IMR-90 (cell line): ENCODE data around the gene APCDD1L. TPM values are rescaled to one million over a fixed set of nuclear protein-coding genes. Genes with fewer than 3 reads are reported as not detected.

Experiments used
- ATAC-seq: fragments of 200-7000 bp; cut with Tn5 transposase; 2 replicates; pipeline ENCODE4 v1.9.1; 2020; ENCODE audit warnings: low read depth, mild to moderate bottlenecking, moderate library complexity
- BruUV-seq: library from RNA; stranded (reverse); fragments of 400-500 nt; replicated peaks from 2 replicates; lab custom pipeline; 2021; lab: Mats Ljungman, UMichigan
- CTCF ChIA-PET: fragments of 300-600 bp; formaldehyde crosslinking; extraction: SDS; loops from one replicate; lab custom pipeline; 2021; ENCODE audit warnings: antibody characterized with exemption; lab: Yijun Ruan, JAX
- POLR2A ChIA-PET: fragments of 300-600 bp; sonication (Branson Sonifier 250); formaldehyde crosslinking; loops from one replicate; lab custom pipeline; 2022; ENCODE audit warnings: antibody characterized with exemption; ENCODE audit not compliant: unreplicated experiment; lab: Charles Lee
- DNase-seq: peaks from one replicate; pipeline ENCODE4 v3.0.0; 2013
- H2AFZ ChIP-seq: replicated peaks from 2 replicates; pipeline ENCODE3; 2013; ENCODE audit warnings: low read length, mild to moderate bottlenecking; ENCODE audit not compliant: poor library complexity
- H2AK5ac ChIP-seq: 2 replicates; pipeline ENCODE4 v1.6.1; 2013; ENCODE audit warnings: low read depth, low read length, inconsistent platforms
- H2AK9ac ChIP-seq: replicated peaks from 2 replicates; pipeline ENCODE3; 2013; ENCODE audit warnings: mild to moderate bottlenecking, low read depth, low read length, moderate library complexity; ENCODE audit not compliant: poor library complexity
- H2BK120ac ChIP-seq: 2 replicates; pipeline ENCODE4 v1.6.1; 2013; ENCODE audit warnings: low read depth, low read length, inconsistent platforms
- H2BK15ac ChIP-seq: 3 replicates; pipeline ENCODE4 v1.6.1; 2013; ENCODE audit warnings: low read depth, low read length, inconsistent platforms
- H2BK20ac ChIP-seq: 2 replicates; pipeline ENCODE4 v1.6.1; 2013; ENCODE audit warnings: low read depth, mild to moderate bottlenecking, inconsistent platforms, low read length, moderate library complexity
- H2BK5ac ChIP-seq: 2 replicates; pipeline ENCODE4 v1.6.1; 2013; ENCODE audit warnings: mild to moderate bottlenecking, low read depth, low read length, inconsistent platforms; ENCODE audit not compliant: poor library complexity, severe bottlenecking
- H3K14ac ChIP-seq: replicated peaks from 2 replicates; pipeline ENCODE4 v1.6.1; 2013; ENCODE audit warnings: low read depth, low read length, inconsistent platforms
- H3K18ac ChIP-seq: 2 replicates; pipeline ENCODE4 v1.6.1; 2013; ENCODE audit warnings: low read depth, low read length, control low read depth
- H3K23ac ChIP-seq: 2 replicates; pipeline ENCODE4 v1.6.1; 2013; ENCODE audit warnings: low read depth, low read length, inconsistent platforms
- H3K27ac ChIP-seq: 2 replicates; pipeline ENCODE4 v1.5.1; 2013; ENCODE audit warnings: mild to moderate bottlenecking, control low read depth, low read length; ENCODE audit not compliant: insufficient read depth
- H3K27me3 ChIP-seq: 2 replicates; pipeline ENCODE4 v1.6.1; 2013; ENCODE audit warnings: low read length; ENCODE audit not compliant: control insufficient read depth, insufficient read depth
- H3K36me3 ChIP-seq: 2 replicates; pipeline ENCODE4 v1.6.1; 2013; ENCODE audit warnings: low read length, mixed read lengths; ENCODE audit not compliant: control insufficient read depth, insufficient read depth
- H3K4ac ChIP-seq: 2 replicates; pipeline ENCODE4 v1.6.1; 2013; ENCODE audit warnings: low read depth, low read length, inconsistent platforms
- H3K4me1 ChIP-seq: 2 replicates; pipeline ENCODE4 v1.6.1; 2013; ENCODE audit warnings: low read length, mixed read lengths; ENCODE audit not compliant: control insufficient read depth, insufficient read depth
- H3K4me2 ChIP-seq: 2 replicates; pipeline ENCODE4 v1.6.1; 2013; ENCODE audit warnings: low read depth, mild to moderate bottlenecking, control low read depth, low read length, moderate library complexity
- H3K4me3 ChIP-seq: 2 replicates; pipeline ENCODE4 v1.5.1; 2013; ENCODE audit warnings: low read depth, mild to moderate bottlenecking, control low read depth, low read length, moderate library complexity; ENCODE audit not compliant: insufficient read depth
- H3K56ac ChIP-seq: 2 replicates; pipeline ENCODE4 v1.6.1; 2013; ENCODE audit warnings: low read length, inconsistent platforms; ENCODE audit not compliant: insufficient read depth; ENCODE audit errors: extremely low read depth
- H3K79me1 ChIP-seq, 2 experiments: 2 replicates each; pipeline ENCODE4 v1.6.1; 2013; ENCODE audit warnings: low read length in 2 of 2, inconsistent platforms in 1 of 2, low read depth in 1 of 2
- H3K9ac ChIP-seq: 2 replicates; pipeline ENCODE4 v1.6.1; 2013; ENCODE audit warnings: low read depth, low read length, control low read depth
- H3K9me1 ChIP-seq: 2 replicates; pipeline ENCODE4 v1.6.1; 2013; ENCODE audit warnings: low read length, inconsistent platforms; ENCODE audit not compliant: insufficient read depth
- H3K9me3 ChIP-seq: 2 replicates; pipeline ENCODE4 v1.6.1; 2013; ENCODE audit warnings: low read length; ENCODE audit not compliant: control insufficient read depth, insufficient read depth
- H4K20me1 ChIP-seq: 2 replicates; pipeline ENCODE4 v1.6.1; 2013; ENCODE audit warnings: low read length, inconsistent platforms; ENCODE audit not compliant: insufficient read depth
- H4K5ac ChIP-seq: 2 replicates; pipeline ENCODE4 v1.6.1; 2013; ENCODE audit warnings: mild to moderate bottlenecking, low read depth, low read length, control low read depth
- H4K8ac ChIP-seq, 2 experiments: 2 replicates each; pipeline ENCODE4 v1.6.1; 2013; ENCODE audit warnings: low read depth in 2 of 2, low read length in 2 of 2, control low read depth in 1 of 2, inconsistent platforms in 1 of 2
- H4K91ac ChIP-seq: 2 replicates; pipeline ENCODE4 v1.6.1; 2013; ENCODE audit warnings: low read depth, low read length, inconsistent platforms; ENCODE audit not compliant: insufficient read depth
- CHD1 ChIP-seq: IDR thresholded peaks from 2 replicates; pipeline ENCODE4 v1.6.1; 2012; ENCODE audit warnings: low read depth, low read length, improper control_type of control experiment
- CTCF ChIP-seq: conservative IDR thresholded peaks from 2 replicates; pipeline ENCODE4 v1.5.1; 2012; ENCODE audit warnings: mild to moderate bottlenecking, low read depth, low read length, improper control_type of control experiment
- ELK1 ChIP-seq: fragments of 150-350 bp; IDR thresholded peaks from 2 replicates; pipeline ENCODE4 v1.6.1; 2016; ENCODE audit warnings: low read depth, mild to moderate bottlenecking, low read length, moderate library complexity, borderline replicate concordance
- MAFK ChIP-seq: IDR thresholded peaks from 2 replicates; pipeline ENCODE4 v1.6.1; 2012; ENCODE audit warnings: low read depth, low read length, improper control_type of control experiment
- MAZ ChIP-seq: IDR thresholded peaks from 2 replicates; pipeline ENCODE4 v1.6.1; 2012; ENCODE audit warnings: low read depth, mild to moderate bottlenecking, low read length, improper control_type of control experiment, moderate library complexity, borderline replicate concordance
- POLR2A ChIP-seq: IDR thresholded peaks from 2 replicates; pipeline ENCODE4 v1.6.1; 2012; ENCODE audit warnings: mild to moderate bottlenecking, low read depth, low read length
- RAD21 ChIP-seq: IDR thresholded peaks from 2 replicates; pipeline ENCODE4 v1.6.1; 2012; ENCODE audit warnings: low read length, improper control_type of control experiment
- RCOR1 ChIP-seq: IDR thresholded peaks from 2 replicates; pipeline ENCODE4 v1.6.1; 2012; ENCODE audit warnings: mild to moderate bottlenecking, low read length, improper control_type of control experiment; ENCODE audit not compliant: insufficient replicate concordance
- RFX5 ChIP-seq: IDR thresholded peaks from 2 replicates; pipeline ENCODE4 v1.8.0; 2012; ENCODE audit warnings: low read depth, mild to moderate bottlenecking, low read length, moderate library complexity
- WGBS, 2 experiments: methylation state at CpG; one replicate each; pipeline versions ENCODE4 v1.1.5 to v1.1.7; 2013; ENCODE audit warnings: missing lambda C conversion rate in 2 of 2; ENCODE audit not compliant: insufficient read length in 1 of 2; ENCODE audit errors: extremely low coverage in 2 of 2; 5-methylcytosine and 5-hydroxymethylcytosine counted together
- dilution Hi-C: fragments of 300-500 bp; cut with HindIII; formaldehyde crosslinking; loops from one replicate; pipeline ENCODE4 v1.14.3; 2018; ENCODE audit warnings: low sequenced_read_pairs; ENCODE audit not compliant: unreplicated experiment
- in situ Hi-C: fragments of 300-500 bp; cut with MboI; formaldehyde crosslinking; loops from 3 replicates; pipeline ENCODE4 v1.14.3; 2019; ENCODE audit warnings: low sequenced_read_pairs, inconsistent platforms, mixed read lengths
- intact Hi-C: fragments of 100-400 bp; cut with micrococcal nuclease; formaldehyde crosslinking; loops from 2 replicates; pipeline ENCODE4 v1.10.0; 2022
- polyA plus RNA-seq, 3 experiments: library from polyadenylated mRNA; depleted of rRNA; stranded (reverse); fragments of >200 nt; gene quantifications; 2 replicates each; pipeline ENCODE4 v1.2.3, GENCODE V29; 2012; ENCODE audit warnings: low replicate concordance in 1 of 3
- total RNA-seq: library from RNA; depleted of rRNA; stranded (reverse); fragments of >200 nt; gene quantifications from 2 replicates; pipeline ENCODE4 v1.2.3, GENCODE V29; 2012

The APCDD1L gene
- total and polyA plus RNA-seq, 2 of the 4 experiments (the other 2 are of a cell fraction) = 2.5 to 18.3 TPM

GRCh38 chr20:58544891-58545290, 29.7 kb upstream of the APCDD1L start:
- H3K27me3 ChIP-seq = no peaks in the 10 kb centered on the region
- no peak overlapping the region for H3K18ac ChIP-seq
- no peak overlapping the region for H3K4me2 ChIP-seq
- no peaks in the 10 kb centered on the region for H4K20me1 ChIP-seq
- H3K56ac ChIP-seq = no peak overlapping the region
- no peak overlapping the region for H4K91ac ChIP-seq
- TF ChIP-seq RAD21 (no peak), RFX5 (no peak), CTCF (no peak), MAFK (no peak), CHD1 (no peak), MAZ (no peak), ELK1 (no peak), RCOR1 (no peak), POLR2A (no peak)
- no peak overlapping the region for H2AK9ac ChIP-seq
- in situ Hi-C loops = no loop called here
- no peak overlapping the region for H3K23ac ChIP-seq
- H2BK20ac ChIP-seq = no peak overlapping the region
- no peak overlapping the region for H4K8ac ChIP-seq
- H2AFZ ChIP-seq = no peak overlapping the region
- H3K9me3 ChIP-seq = no peaks in the 10 kb centered on the region
- H3K9ac ChIP-seq = no peak overlapping the region
- ChIA-PET CTCF (no interaction called here), POLR2A (no interaction called here)
- H3K27ac ChIP-seq = no peak overlapping the region
- H4K5ac ChIP-seq = no peak overlapping the region
- no peak overlapping the region for H3K4me3 ChIP-seq
- H3K14ac ChIP-seq = no peak overlapping the region
- peak overlapping the region; percentile 46 for H2BK120ac ChIP-seq
- H3K9me1 ChIP-seq = peaks cover 12% of the 10 kb centered on the region; the same call in 1 of the 2 replicates
- H2BK15ac ChIP-seq = no peak overlapping the region
- 0 out of 2 replicates have a peak overlapping the region, but pooled peaks have one; percentile 18 for H3K4ac ChIP-seq
- BruUV-seq = no TSS peak
- peaks cover 0 to 8% of the 10 kb centered on the region in 2 experiments; a peak in 2 of 4 replicates for H3K79me1 ChIP-seq
- dilution Hi-C loops = no loop called here
- H3K4me1 ChIP-seq = peaks cover 25% of the 10 kb centered on the region
- H3K36me3 ChIP-seq = no peaks in the 10 kb centered on the region
- DNase-seq = no peak
- intact Hi-C loops = no loop called here
- H2AK5ac ChIP-seq = no peak overlapping the region; the same call in 1 of the 2 replicates
- H2BK5ac ChIP-seq = no peak overlapping the region
- WGBS, 2 experiments = no CpG with 5 or more reads among the region's 4 CpGs
- no peak for ATAC-seq
